ENCODE data around the gene DNAH10.

GRCh38 chr12:123807670-123808069 lies 45.6 kb downstream of the DNAH10 start:
- no peak for TF ChIP-seq CTCF (IDR thresholded peaks at IDR 0.05)
- no peak for TF ChIP-seq POLR2AphosphoS5 (IDR thresholded peaks at IDR 0.05; ENCODE audit: low read depth, low read length)
- no peak for TF ChIP-seq REST (IDR thresholded peaks at IDR 0.05; ENCODE audit: insufficient read depth in 1 of 2, low read depth in 2 of 2, low read length in 1 of 2)
